KMS-11 (cell line): Measurements from ENCODE around the gene ALDH3B1.

ENCODE experiments used
- H2AFZ ChIP-seq: fragments of 200-600 bp; sonication (generic); 2 replicates; pipeline ENCODE4 v1.6.1; 2016; ENCODE audit warnings: antibody characterized with exemption, mixed run types, low read depth
- H3K27ac ChIP-seq: fragments of 200-600 bp; sonication (generic); 2 replicates; pipeline ENCODE4 v1.6.1; 2016; ENCODE audit warnings: mild to moderate bottlenecking, mixed run types
- H3K27me3 ChIP-seq: fragments of 200-600 bp; sonication (generic); 2 replicates; pipeline ENCODE4 v1.6.1; 2017; ENCODE audit warnings: mild to moderate bottlenecking, low read depth, mixed run types, moderate library complexity; ENCODE audit not compliant: insufficient read depth
- H3K36me3 ChIP-seq: fragments of 200-600 bp; sonication (generic); 2 replicates; pipeline ENCODE4 v1.6.1; 2017; ENCODE audit warnings: mild to moderate bottlenecking, mixed run types; ENCODE audit not compliant: insufficient read depth
- H3K4me1 ChIP-seq: fragments of 200-600 bp; sonication (generic); 2 replicates; pipeline ENCODE4 v1.6.1; 2016; ENCODE audit warnings: mild to moderate bottlenecking, low read depth, mixed run types; ENCODE audit not compliant: poor library complexity, severe bottlenecking
- H3K4me2 ChIP-seq: fragments of 200-600 bp; sonication (generic); 2 replicates; pipeline ENCODE4 v1.7.0; 2016; ENCODE audit warnings: mild to moderate bottlenecking, mixed run types
- H3K4me3 ChIP-seq: fragments of 200-600 bp; sonication (generic); IDR thresholded peaks from 2 replicates; pipeline ENCODE4 v1.6.1; 2017; ENCODE audit warnings: low read depth, low read length, mixed read lengths; ENCODE audit not compliant: insufficient read depth
- H3K79me2 ChIP-seq: fragments of 200-600 bp; sonication (generic); 2 replicates; pipeline ENCODE4 v1.6.1; 2016; ENCODE audit warnings: low read depth, mixed run types; ENCODE audit not compliant: insufficient read depth
- H3K9ac ChIP-seq: fragments of 200-600 bp; sonication (generic); 2 replicates; pipeline ENCODE4 v1.6.1; 2016; ENCODE audit warnings: mild to moderate bottlenecking, mixed run types
- H4K20me1 ChIP-seq: fragments of 200-600 bp; sonication (generic); 2 replicates; pipeline ENCODE4 v1.6.1; 2016; ENCODE audit warnings: mild to moderate bottlenecking, mixed run types; ENCODE audit not compliant: insufficient read depth
- TF ChIP-seq, protein P1 (sequence below): fragments of 200-600 bp; sonication (generic); conservative IDR thresholded peaks from 2 replicates; pipeline ENCODE4 v1.6.1; 2017; ENCODE audit warnings: low read depth, mild to moderate bottlenecking, antibody characterized with exemption, low read length, moderate library complexity, mixed read lengths

ALDH3B1 gene

DNA sequence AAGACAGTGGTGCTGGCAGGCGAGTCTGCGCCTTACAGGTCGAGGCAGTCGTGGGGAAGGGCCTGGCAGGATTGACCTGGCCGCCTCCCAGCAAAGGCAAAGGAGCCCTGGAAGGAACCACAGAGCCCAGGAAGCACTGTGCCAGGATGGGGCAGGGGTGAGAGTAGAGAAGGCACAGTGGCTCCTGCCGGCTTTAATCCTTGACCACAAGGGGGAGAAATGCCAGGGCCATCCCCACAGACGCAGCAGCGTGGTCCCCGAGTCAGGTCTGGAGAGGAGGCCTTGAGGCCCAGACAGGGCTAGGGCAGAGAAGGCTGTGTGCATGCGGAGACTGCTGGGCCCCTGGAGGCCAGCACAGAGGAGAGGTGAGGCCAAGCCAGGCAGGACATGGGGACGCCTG lies 10.4 kb downstream of the ALDH3B1 start:
- TF ChIP-seq, protein P1, sequence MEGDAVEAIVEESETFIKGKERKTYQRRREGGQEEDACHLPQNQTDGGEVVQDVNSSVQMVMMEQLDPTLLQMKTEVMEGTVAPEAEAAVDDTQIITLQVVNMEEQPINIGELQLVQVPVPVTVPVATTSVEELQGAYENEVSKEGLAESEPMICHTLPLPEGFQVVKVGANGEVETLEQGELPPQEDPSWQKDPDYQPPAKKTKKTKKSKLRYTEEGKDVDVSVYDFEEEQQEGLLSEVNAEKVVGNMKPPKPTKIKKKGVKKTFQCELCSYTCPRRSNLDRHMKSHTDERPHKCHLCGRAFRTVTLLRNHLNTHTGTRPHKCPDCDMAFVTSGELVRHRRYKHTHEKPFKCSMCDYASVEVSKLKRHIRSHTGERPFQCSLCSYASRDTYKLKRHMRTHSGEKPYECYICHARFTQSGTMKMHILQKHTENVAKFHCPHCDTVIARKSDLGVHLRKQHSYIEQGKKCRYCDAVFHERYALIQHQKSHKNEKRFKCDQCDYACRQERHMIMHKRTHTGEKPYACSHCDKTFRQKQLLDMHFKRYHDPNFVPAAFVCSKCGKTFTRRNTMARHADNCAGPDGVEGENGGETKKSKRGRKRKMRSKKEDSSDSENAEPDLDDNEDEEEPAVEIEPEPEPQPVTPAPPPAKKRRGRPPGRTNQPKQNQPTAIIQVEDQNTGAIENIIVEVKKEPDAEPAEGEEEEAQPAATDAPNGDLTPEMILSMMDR, result 0 out of 2 replicates have a peak, but pooled peaks have one; percentile 16
- Histone ChIP-seq H3K4me3 (no peak overlapping the region), H3K4me2 (no peak overlapping the region), H4K20me1 (no peaks in the 10 kb centered on the region), H3K79me2 (no peaks in the 10 kb centered on the region), H3K9ac (no peak overlapping the region), H3K27ac (no peak overlapping the region), H3K4me1 (no peaks in the 10 kb centered on the region), H3K36me3 (no peaks in the 10 kb centered on the region), H3K27me3 (no peaks in the 10 kb centered on the region), H2AFZ (no peak overlapping the region)

DNA sequence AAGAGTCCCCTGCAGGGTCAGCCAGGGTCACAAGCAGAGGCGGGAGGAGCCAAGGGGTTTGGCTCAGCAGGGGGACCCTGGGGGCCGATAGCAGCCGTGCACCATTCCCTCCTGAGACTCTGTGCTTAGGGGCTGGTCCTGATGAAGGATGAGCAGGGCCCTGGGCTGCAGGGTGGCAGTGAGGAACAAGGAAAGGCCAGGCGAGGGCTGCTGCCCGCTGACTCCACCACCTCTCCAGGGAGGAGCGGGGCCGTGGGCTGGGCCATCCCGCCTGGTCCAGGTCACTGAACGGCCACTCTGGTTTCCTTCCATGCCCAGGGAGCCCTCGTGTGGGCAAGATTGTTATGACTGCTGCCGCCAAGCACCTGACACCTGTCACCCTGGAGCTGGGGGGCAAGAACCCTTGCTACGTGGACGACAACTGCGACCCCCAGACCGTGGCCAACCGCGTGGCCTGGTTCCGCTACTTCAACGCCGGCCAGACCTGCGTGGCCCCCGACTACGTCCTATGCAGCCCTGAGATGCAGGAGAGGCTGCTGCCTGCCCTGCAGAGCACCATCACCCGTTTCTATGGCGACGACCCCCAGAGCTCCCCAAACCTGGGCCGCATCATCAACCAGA lies 11.2 kb downstream of the ALDH3B1 start:
- Histone ChIP-seq H3K9ac (no peak overlapping the region), H3K27me3 (no peaks in the 10 kb centered on the region), H3K27ac (no peak overlapping the region), H3K4me3 (no peak overlapping the region), H2AFZ (no peak overlapping the region), H3K79me2 (no peaks in the 10 kb centered on the region), H3K4me1 (no peaks in the 10 kb centered on the region), H3K4me2 (no peak overlapping the region), H3K36me3 (no peaks in the 10 kb centered on the region), H4K20me1 (no peaks in the 10 kb centered on the region)
- TF ChIP-seq, protein P1, result no peak

DNA sequence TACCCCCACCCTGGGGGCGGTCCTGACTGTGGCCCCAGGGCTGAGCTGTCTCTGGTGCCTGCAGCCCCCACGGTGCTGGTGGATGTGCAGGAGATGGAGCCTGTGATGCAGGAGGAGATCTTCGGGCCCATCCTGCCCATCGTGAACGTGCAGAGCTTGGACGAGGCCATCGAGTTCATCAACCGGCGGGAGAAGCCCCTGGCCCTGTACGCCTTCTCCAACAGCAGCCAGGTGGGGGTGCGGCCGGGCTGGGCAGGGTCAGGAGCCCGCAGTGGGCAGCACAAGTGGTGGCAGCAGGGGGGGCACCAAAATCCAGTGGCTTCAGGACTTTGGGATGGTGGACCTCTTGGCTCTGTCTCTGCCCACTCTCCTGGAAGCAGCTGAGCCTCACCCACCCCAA lies 12.4 kb downstream of the ALDH3B1 start:
- no peak overlapping the region for H3K27ac ChIP-seq
- H3K4me3 ChIP-seq, result no peak overlapping the region
- no peaks in the 10 kb centered on the region for H4K20me1 ChIP-seq
- H3K9ac ChIP-seq, result no peak overlapping the region
- H3K36me3 ChIP-seq, result no peaks in the 10 kb centered on the region
- no peak overlapping the region for H3K4me2 ChIP-seq
- H3K79me2 ChIP-seq, result no peaks in the 10 kb centered on the region
- H3K4me1 ChIP-seq, result no peaks in the 10 kb centered on the region
- TF ChIP-seq, protein P1, result no peak
- H2AFZ ChIP-seq, result no peak overlapping the region
- no peaks in the 10 kb centered on the region for H3K27me3 ChIP-seq

DNA sequence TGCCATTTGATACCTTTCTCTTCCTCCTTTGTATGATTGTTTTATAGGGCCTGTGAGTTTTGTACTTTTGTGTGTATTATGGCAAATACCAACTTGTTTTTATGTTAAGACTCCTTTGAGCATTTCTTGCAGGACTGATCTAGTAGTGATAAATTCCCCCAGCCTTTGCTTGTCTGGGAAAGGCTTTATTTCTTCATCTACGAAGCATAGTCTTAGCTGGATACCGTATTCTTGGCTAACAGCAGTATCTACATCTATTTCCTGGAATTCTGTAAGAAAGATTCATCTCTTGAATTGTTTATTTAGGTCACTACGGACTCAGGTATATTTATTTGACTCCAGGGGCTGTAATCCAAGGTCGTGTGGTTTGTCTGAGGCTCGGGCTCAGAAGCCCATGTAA lies 14.4 kb downstream of the ALDH3B1 start:
- Histone ChIP-seq H3K27ac (no peak overlapping the region), H3K36me3 (no peaks in the 10 kb centered on the region), H3K4me2 (no peak overlapping the region), H2AFZ (no peak overlapping the region), H3K79me2 (no peaks in the 10 kb centered on the region), H4K20me1 (no peaks in the 10 kb centered on the region), H3K4me3 (no peak overlapping the region), H3K9ac (no peak overlapping the region), H3K4me1 (peaks cover under 1% of the 10 kb centered on the region), H3K27me3 (no peaks in the 10 kb centered on the region)
- TF ChIP-seq, protein P1, result no peak
